H9 (cell line): ENCODE measurements around the gene ASB7. TPM values are rescaled to one million over a fixed set of nuclear protein-coding genes. Genes with fewer than 3 reads are reported as not detected.
"Not testable (repeated sequence)": the region's sequence is repeated elsewhere in the genome, so short reads cannot be mapped to it uniquely, and the experiment has no call there.

Experiments
- DNase-seq: peaks from one replicate; pipeline ENCODE4 v3.0.0-alpha.2; 2017
- H2AFZ ChIP-seq: one replicate; pipeline ENCODE4 v1.6.1; 2013; ENCODE audit warnings: mild to moderate bottlenecking, low read length, control low read depth, moderate library complexity
- H2AK5ac ChIP-seq: 2 replicates; pipeline ENCODE4 v1.6.1; 2013; ENCODE audit warnings: low read length, control low read depth, mixed read lengths; ENCODE audit not compliant: insufficient read length
- H2BK120ac ChIP-seq: one replicate; pipeline ENCODE4 v1.6.1; 2013; ENCODE audit warnings: low read depth, mild to moderate bottlenecking, low read length, control low read depth, inconsistent platforms; ENCODE audit not compliant: poor library complexity, severe bottlenecking
- H2BK12ac ChIP-seq: 2 replicates; pipeline ENCODE4 v1.6.1; 2013; ENCODE audit warnings: low read length, control low read depth, mixed read lengths, low read depth; ENCODE audit not compliant: insufficient read length
- H2BK15ac ChIP-seq: 2 replicates; pipeline ENCODE4 v1.6.1; 2013; ENCODE audit warnings: low read depth, low read length, control low read depth
- H2BK20ac ChIP-seq: one replicate; pipeline ENCODE4 v1.6.1; 2013; ENCODE audit warnings: low read depth, mild to moderate bottlenecking, low read length, control low read depth, inconsistent platforms; ENCODE audit not compliant: poor library complexity, severe bottlenecking
- H2BK5ac ChIP-seq: 2 replicates; pipeline ENCODE4 v1.6.1; 2013; ENCODE audit warnings: low read length, control low read depth, mixed read lengths; ENCODE audit not compliant: insufficient read length
- H3K14ac ChIP-seq: 2 replicates; pipeline ENCODE4 v1.6.1; 2013; ENCODE audit warnings: low read length, control low read depth; ENCODE audit not compliant: insufficient read depth
- H3K18ac ChIP-seq: 2 replicates; pipeline ENCODE4 v1.6.1; 2013; ENCODE audit warnings: low read depth, mild to moderate bottlenecking, mixed read lengths, low read length, control low read depth; ENCODE audit not compliant: insufficient read length
- H3K23ac ChIP-seq: 2 replicates; pipeline ENCODE4 v1.6.1; 2013; ENCODE audit warnings: low read length, control low read depth, mixed read lengths, low read depth; ENCODE audit not compliant: insufficient read length
- H3K23me2 ChIP-seq: 2 replicates; pipeline ENCODE4 v1.6.1; 2013; ENCODE audit warnings: low read depth, mild to moderate bottlenecking, mixed read lengths, low read length, control low read depth; ENCODE audit not compliant: insufficient read length, poor library complexity, severe bottlenecking
- H3K27ac ChIP-seq: 2 replicates; pipeline ENCODE4 v1.5.1; 2013; ENCODE audit warnings: low read length, control low read depth, mixed read lengths, low read depth; ENCODE audit not compliant: insufficient read length
- H3K27me3 ChIP-seq: 2 replicates; pipeline ENCODE4 v1.6.1; 2013; ENCODE audit warnings: low read length, control low read depth, inconsistent platforms; ENCODE audit not compliant: insufficient read depth
- H3K4ac ChIP-seq: 2 replicates; pipeline ENCODE4 v1.6.1; 2013; ENCODE audit warnings: low read depth, mild to moderate bottlenecking, control low read depth, inconsistent platforms, low read length, moderate library complexity
- H3K4me1 ChIP-seq: 2 replicates; pipeline ENCODE4 v1.6.1; 2013; ENCODE audit warnings: low read length, control low read depth, inconsistent platforms; ENCODE audit not compliant: insufficient read depth
- H3K4me2 ChIP-seq: 2 replicates; pipeline ENCODE4 v1.6.1; 2013; ENCODE audit warnings: low read length, control low read depth, mixed read lengths; ENCODE audit not compliant: insufficient read length, insufficient read depth
- H3K56ac ChIP-seq: 2 replicates; pipeline ENCODE4 v1.6.1; 2013; ENCODE audit warnings: low read depth, mild to moderate bottlenecking, mixed read lengths, low read length, control low read depth; ENCODE audit not compliant: insufficient read length
- H3K79me1 ChIP-seq: 2 replicates; pipeline ENCODE4 v1.6.1; 2013; ENCODE audit warnings: low read depth, mild to moderate bottlenecking, moderate library complexity, low read length, control low read depth, inconsistent platforms; ENCODE audit not compliant: insufficient read depth, poor library complexity, severe bottlenecking
- H3K79me2 ChIP-seq: 2 replicates; pipeline ENCODE4 v1.6.1; 2013; ENCODE audit warnings: low read length, control low read depth, inconsistent platforms; ENCODE audit not compliant: insufficient read depth
- H3K9ac ChIP-seq: 2 replicates; pipeline ENCODE4 v1.6.1; 2013; ENCODE audit warnings: low read length, control low read depth, mixed read lengths; ENCODE audit not compliant: insufficient read length; ENCODE audit errors: extremely low read depth
- H3K9me3 ChIP-seq: one replicate; pipeline ENCODE4 v1.6.1; 2013; ENCODE audit warnings: low read depth, low read length, inconsistent platforms; ENCODE audit not compliant: control insufficient read depth
- H3T11ph ChIP-seq: one replicate; pipeline ENCODE4 v1.6.1; 2013; ENCODE audit warnings: mild to moderate bottlenecking, low read length, control low read depth, inconsistent platforms
- H4K20me1 ChIP-seq: one replicate; pipeline ENCODE4 v1.6.1; 2013; ENCODE audit not compliant: control insufficient read depth, insufficient read length, insufficient read depth
- H4K5ac ChIP-seq: 2 replicates; pipeline ENCODE4 v1.6.1; 2013; ENCODE audit warnings: low read depth, mild to moderate bottlenecking, mixed read lengths, low read length, control low read depth; ENCODE audit not compliant: insufficient read length
- H4K8ac ChIP-seq: replicated peaks from 2 replicates; pipeline ENCODE4 v1.6.1; 2013; ENCODE audit warnings: low read length, control low read depth, mixed read lengths, low read depth; ENCODE audit not compliant: insufficient read length
- H4K91ac ChIP-seq: 2 replicates; pipeline ENCODE4 v1.6.1; 2013; ENCODE audit warnings: low read depth, mild to moderate bottlenecking, moderate library complexity, mixed read lengths, low read length, control low read depth; ENCODE audit not compliant: insufficient read length
- H3K27ac Mint-ChIP-seq, 3 experiments: 2 replicates in 2 of 3; 3 replicates in 1 of 3; pipeline ENCODE4 v1.8.0; 2020 to 2021; ENCODE audit warnings: mixed read lengths in 3 of 3, mild to moderate bottlenecking in 1 of 3, moderate library complexity in 1 of 3
- H3K27me3 Mint-ChIP-seq: 2 replicates; pipeline ENCODE4 v1.8.0; 2021; ENCODE audit warnings: low read depth, mild to moderate bottlenecking, moderate library complexity, mixed read lengths
- H3K36me3 Mint-ChIP-seq, 3 experiments: 2 replicates in 2 of 3; 3 replicates in 1 of 3; pipeline ENCODE4 v1.8.0; 2020 to 2021; ENCODE audit warnings: low read depth in 3 of 3, mixed read lengths in 3 of 3; ENCODE audit not compliant: insufficient read depth in 1 of 3
- H3K4me1 Mint-ChIP-seq, 2 experiments: 2 replicates each; pipeline ENCODE4 v1.8.0; 2020; ENCODE audit warnings: mixed read lengths in 2 of 2
- H3K4me3 Mint-ChIP-seq, 2 experiments: 2 replicates in 1 of 2; 3 replicates in 1 of 2; pipeline ENCODE4 v1.8.0; 2020 to 2021; ENCODE audit warnings: mild to moderate bottlenecking in 2 of 2, mixed read lengths in 2 of 2, moderate library complexity in 1 of 2
- H3K9me3 Mint-ChIP-seq, 2 experiments: 2 replicates in 1 of 2; 3 replicates in 1 of 2; pipeline ENCODE4 v1.8.0; 2020; ENCODE audit warnings: mild to moderate bottlenecking in 2 of 2, mixed read lengths in 2 of 2, moderate library complexity in 1 of 2
- WGBS: extraction: QIAGEN DNeasy Blood & Tissue Kit; methylation state at CpG from one replicate; pipeline ENCODE4 v1.1.7; 2013; ENCODE audit warnings: missing lambda C conversion rate, low lambda C conversion rate, mixed read lengths; ENCODE audit not compliant: insufficient read length; ENCODE audit errors: extremely low coverage; 5-methylcytosine and 5-hydroxymethylcytosine counted together
- total RNA-seq: library from RNA; stranded (reverse); gene quantifications from 2 replicates; pipeline ENCODE4 v1.2.1, GENCODE V29; 2021
- TF ChIP-seq, protein P1 (sequence below): fragments of 200-600 bp; sonication (generic); conservative IDR thresholded peaks from 3 replicates; pipeline ENCODE4 v1.8.0; 2021; ENCODE audit warnings: antibody characterized with exemption, mild to moderate bottlenecking

The ASB7 gene
- total RNA-seq, 1 experiment from 2014 or later, result 12.8 TPM

DNA sequence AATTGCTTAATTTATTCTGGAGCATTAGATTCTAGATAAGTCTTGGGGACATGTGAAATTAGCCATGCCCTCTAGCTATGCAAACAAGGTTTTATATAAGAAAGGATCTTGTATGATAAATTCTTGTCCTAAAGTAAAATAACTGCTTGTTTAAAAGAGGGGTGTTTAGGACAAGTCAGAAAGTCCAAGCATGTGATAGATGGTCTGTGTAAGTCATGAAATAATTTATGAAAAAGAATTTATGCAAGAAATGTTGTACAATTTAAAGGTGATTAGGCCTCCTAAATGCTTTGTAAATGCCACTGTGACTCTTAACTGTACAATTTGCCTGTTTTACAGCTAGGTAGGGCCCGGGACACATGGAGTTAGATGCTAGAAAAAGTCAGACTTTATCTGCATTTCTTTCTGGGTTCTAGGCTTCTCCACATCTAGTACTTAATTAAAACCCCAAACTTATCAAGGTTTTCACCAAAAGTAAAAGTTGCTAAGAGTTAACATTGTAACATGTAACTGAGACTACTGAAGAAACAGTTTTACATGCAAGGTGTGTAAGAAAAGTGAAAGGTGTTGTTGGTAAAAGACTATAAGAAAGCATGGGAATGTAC is 13.6 kb upstream of the ASB7 start:
- no peak overlapping the region for H3K14ac ChIP-seq
- Mint-ChIP-seq H3K4me3 (no peak overlapping the region), H3K27ac (no peak overlapping the region), H3K9me3 (peaks cover 59 to 72% of the 10 kb centered on the region in 2 experiments), H3K27me3 (no peaks in the 10 kb centered on the region), H3K36me3 (peaks cover 38 to 59% (median 57%) of the 10 kb centered on the region in 3 experiments), H3K4me1 (no peaks in the 10 kb centered on the region)
- H4K20me1 ChIP-seq, result no peaks in the 10 kb centered on the region
- no peak overlapping the region for H2AFZ ChIP-seq
- no peak overlapping the region for H3T11ph ChIP-seq
- H3K79me1 ChIP-seq, result no peaks in the 10 kb centered on the region
- TF ChIP-seq, protein P1, sequence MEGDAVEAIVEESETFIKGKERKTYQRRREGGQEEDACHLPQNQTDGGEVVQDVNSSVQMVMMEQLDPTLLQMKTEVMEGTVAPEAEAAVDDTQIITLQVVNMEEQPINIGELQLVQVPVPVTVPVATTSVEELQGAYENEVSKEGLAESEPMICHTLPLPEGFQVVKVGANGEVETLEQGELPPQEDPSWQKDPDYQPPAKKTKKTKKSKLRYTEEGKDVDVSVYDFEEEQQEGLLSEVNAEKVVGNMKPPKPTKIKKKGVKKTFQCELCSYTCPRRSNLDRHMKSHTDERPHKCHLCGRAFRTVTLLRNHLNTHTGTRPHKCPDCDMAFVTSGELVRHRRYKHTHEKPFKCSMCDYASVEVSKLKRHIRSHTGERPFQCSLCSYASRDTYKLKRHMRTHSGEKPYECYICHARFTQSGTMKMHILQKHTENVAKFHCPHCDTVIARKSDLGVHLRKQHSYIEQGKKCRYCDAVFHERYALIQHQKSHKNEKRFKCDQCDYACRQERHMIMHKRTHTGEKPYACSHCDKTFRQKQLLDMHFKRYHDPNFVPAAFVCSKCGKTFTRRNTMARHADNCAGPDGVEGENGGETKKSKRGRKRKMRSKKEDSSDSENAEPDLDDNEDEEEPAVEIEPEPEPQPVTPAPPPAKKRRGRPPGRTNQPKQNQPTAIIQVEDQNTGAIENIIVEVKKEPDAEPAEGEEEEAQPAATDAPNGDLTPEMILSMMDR, result no peak
- H3K9me3 ChIP-seq, result peaks cover 20% of the 10 kb centered on the region
- no peak overlapping the region for H3K4me2 ChIP-seq
- no peak overlapping the region for H3K23ac ChIP-seq
- no peak overlapping the region for H2BK20ac ChIP-seq
- no peaks in the 10 kb centered on the region for H3K4me1 ChIP-seq
- no peak overlapping the region for H2BK12ac ChIP-seq
- no peak overlapping the region for H2AK5ac ChIP-seq
- H3K18ac ChIP-seq, result no peak overlapping the region
- H2BK120ac ChIP-seq, result no peak overlapping the region
- H3K27me3 ChIP-seq, result no peaks in the 10 kb centered on the region
- no peak overlapping the region for H2BK15ac ChIP-seq
- H3K9ac ChIP-seq, result no peak overlapping the region
- H4K8ac ChIP-seq, result no peak overlapping the region
- no peak overlapping the region for H4K91ac ChIP-seq
- H3K4ac ChIP-seq, result no peak overlapping the region
- H3K27ac ChIP-seq, result no peak overlapping the region
- no peak for DNase-seq
- H3K23me2 ChIP-seq, result no peaks in the 10 kb centered on the region
- no peaks in the 10 kb centered on the region for H3K79me2 ChIP-seq
- no peak overlapping the region for H3K56ac ChIP-seq
- WGBS, result no CpG with 5 or more reads among the region's 1 CpG
- H2BK5ac ChIP-seq, result no peak overlapping the region
- no peak overlapping the region for H4K5ac ChIP-seq

DNA sequence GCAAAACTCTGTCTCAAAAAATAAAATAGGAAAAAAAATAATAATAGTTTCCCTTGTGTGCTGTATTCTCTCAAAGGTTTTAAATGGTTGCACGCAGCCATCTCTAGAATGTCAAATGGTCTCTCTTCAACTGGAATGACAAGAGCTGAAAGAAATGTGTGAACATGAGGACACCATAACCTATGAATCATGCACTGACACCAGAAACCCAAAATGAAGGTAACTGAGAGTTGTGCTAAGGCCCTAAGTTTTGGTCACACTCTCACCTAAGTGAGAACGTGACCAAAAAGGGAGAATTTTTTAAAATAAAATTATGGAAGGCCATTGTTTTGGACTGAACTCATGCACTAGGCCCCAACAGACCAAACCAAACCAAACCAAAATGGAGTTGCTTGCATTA is 11.2 kb upstream of the ASB7 start:
- not testable (repeated sequence) for H3K4me1 ChIP-seq, H2AK5ac ChIP-seq, H3K79me2 ChIP-seq, H4K20me1 ChIP-seq, H2AFZ ChIP-seq, H4K91ac ChIP-seq, H3T11ph ChIP-seq, H3K4me2 ChIP-seq, H2BK5ac ChIP-seq, H2BK20ac ChIP-seq, H2BK15ac ChIP-seq, H3K4me1 Mint-ChIP-seq, H3K4me3 Mint-ChIP-seq, H3K23me2 ChIP-seq, H2BK12ac ChIP-seq, H3K27me3 ChIP-seq, H3K23ac ChIP-seq, H3K27ac Mint-ChIP-seq, H3K18ac ChIP-seq, H2BK120ac ChIP-seq, DNase-seq, H3K27ac ChIP-seq, H3K56ac ChIP-seq, H4K5ac ChIP-seq, H4K8ac ChIP-seq, H3K14ac ChIP-seq, H3K79me1 ChIP-seq, H3K4ac ChIP-seq, H3K9ac ChIP-seq, H3K27me3 Mint-ChIP-seq
- Mint-ChIP-seq H3K36me3 (peaks cover 21 to 42% (median 41%) of the 10 kb centered on the region in 3 experiments), H3K9me3 (peaks cover 49 to 56% of the 10 kb centered on the region in 2 experiments)
- no CpG with 5 or more reads among the region's 2 CpGs for WGBS
- peaks cover 20% of the 10 kb centered on the region for H3K9me3 ChIP-seq
